Brain microvascular endothelial cell (primary cell): ENCODE measurements around the gene KANSL1L.

Experiments used
- DNase-seq: peaks from one replicate; pipeline ENCODE4 v3.0.0-alpha.2; 2020
- H3K27ac ChIP-seq: fragments of 250-450 bp; sonication (Bioruptor Pico); 2 replicates; pipeline ENCODE4 v1.5.1; 2020; ENCODE audit warnings: mild to moderate bottlenecking, moderate library complexity
- H3K27me3 ChIP-seq: fragments of 250-450 bp; sonication (Bioruptor Pico); replicated peaks from 2 replicates; pipeline ENCODE4 v1.5.1; 2020; ENCODE audit warnings: mild to moderate bottlenecking
- H3K36me3 ChIP-seq: fragments of 250-450 bp; sonication (Bioruptor Pico); replicated peaks from 2 replicates; pipeline ENCODE4 v1.5.1; 2020; ENCODE audit warnings: mild to moderate bottlenecking
- H3K4me3 ChIP-seq: 2 replicates; pipeline ENCODE4 v1.5.1; 2011; ENCODE audit warnings: low read depth, mild to moderate bottlenecking, control low read depth, low read length, moderate library complexity
- CTCF ChIP-seq: IDR thresholded peaks from 2 replicates; pipeline ENCODE4 v1.5.1; 2011; ENCODE audit warnings: low read depth, mild to moderate bottlenecking, moderate library complexity, low read length, control low read depth, inconsistent platforms; ENCODE audit errors: missing control alignments
- in situ Hi-C: cut with HindIII; loops from 2 replicates; pipeline ENCODE4 v1.10.0; 2017; ENCODE audit warnings: low sequenced_read_pairs, low pct_ligation_motif_present

The KANSL1L gene

GRCh38 chr2:210171309-210172218 is at the start of gene KANSL1L:
TSS of gene KANSL1L (minus strand) at chr2:210171409. CDS start at chr2:210154582, 16,827 bp downstream.
- no peaks in the 10 kb centered on the region for H3K27me3 ChIP-seq
- peak within 1 kb of the TSS; percentile 80 for H3K4me3 ChIP-seq
- H3K27ac ChIP-seq = peak within 1 kb of the TSS; percentile 97
- in situ Hi-C loops = no loop called here
- TF ChIP-seq CTCF = no peak
- DNase-seq = peak; percentile 98
- no peaks in the 10 kb centered on the region for H3K36me3 ChIP-seq

DNA sequence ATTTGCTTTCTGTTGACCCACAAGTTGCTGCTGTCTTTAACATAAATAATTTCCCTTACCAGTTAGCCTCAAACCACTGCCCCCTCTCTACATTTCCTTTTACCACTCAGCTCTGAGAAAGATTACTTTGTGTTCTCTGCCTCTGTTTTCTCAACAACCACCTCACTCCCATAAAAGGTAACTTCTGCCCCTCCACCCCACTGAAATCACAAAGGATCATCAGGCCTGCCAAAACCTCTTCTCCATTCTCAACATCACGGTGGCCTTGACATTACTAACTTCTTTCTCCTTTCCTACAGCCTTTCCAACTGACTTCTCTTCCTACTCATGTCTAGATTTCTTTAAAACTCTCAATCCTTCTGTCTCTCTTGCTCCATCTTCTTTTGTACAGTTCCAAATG is 43.9 kb upstream of the KANSL1L start:
- Histone ChIP-seq H3K27me3 (no peaks in the 10 kb centered on the region), H3K27ac (no peak overlapping the region), H3K36me3 (no peaks in the 10 kb centered on the region), H3K4me3 (no peak overlapping the region)
- in situ Hi-C loops = no loop called here
- no peak for DNase-seq
- no peak for TF ChIP-seq CTCF

DNA sequence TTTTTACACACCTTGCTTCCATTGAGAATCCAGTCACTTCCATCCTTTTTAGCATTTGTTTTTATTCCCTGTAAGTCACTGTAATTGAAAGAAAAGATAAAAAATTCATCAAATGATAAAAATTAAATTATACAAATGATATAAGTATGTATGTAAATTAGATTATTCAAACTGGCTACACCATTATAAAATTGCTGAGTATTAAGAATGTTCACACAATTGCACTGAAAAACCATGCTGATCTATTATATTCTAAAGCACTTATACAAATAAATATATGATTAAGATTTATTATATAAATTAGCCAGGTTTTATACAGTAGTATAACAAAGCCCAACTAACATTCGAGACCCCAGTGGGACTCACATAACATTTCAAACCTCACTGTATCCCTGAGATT is 39.0 kb upstream of the KANSL1L start:
- in situ Hi-C loops = no loop called here
- no peak for DNase-seq
- Histone ChIP-seq H3K27ac (no peak overlapping the region), H3K27me3 (no peaks in the 10 kb centered on the region), H3K4me3 (no peak overlapping the region), H3K36me3 (no peaks in the 10 kb centered on the region)
- TF ChIP-seq CTCF = no peak

- no peaks in the 10 kb centered on the region for H3K27me3 ChIP-seq
- in situ Hi-C loops = no loop called here
- no peaks in the 10 kb centered on the region for H3K36me3 ChIP-seq
- no peak for DNase-seq
- no peak overlapping the region for H3K27ac ChIP-seq
- no peak for TF ChIP-seq CTCF
- no peak overlapping the region for H3K4me3 ChIP-seq
Observed at GRCh38 chr2:210207929-210208328, 36.7 kb upstream of the KANSL1L start.

DNA sequence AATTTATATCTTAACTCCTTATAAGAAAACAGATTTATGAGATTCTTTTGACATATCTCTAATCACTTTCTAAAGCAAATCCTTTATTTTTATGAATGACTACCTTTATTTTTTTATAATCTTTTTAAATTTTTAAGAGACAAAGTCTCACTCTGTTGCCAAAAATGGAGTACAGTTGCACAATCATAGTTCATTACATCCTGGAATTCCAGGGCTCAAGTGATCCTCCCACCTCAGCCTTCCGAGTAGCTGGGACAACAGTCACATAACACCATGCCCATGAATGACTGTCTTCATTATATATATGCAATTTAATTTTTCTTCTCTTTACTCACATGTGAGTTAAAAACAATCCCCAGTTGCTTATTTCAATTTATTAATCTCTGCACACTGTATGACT is 32.3 kb upstream of the KANSL1L start:
- no peak for DNase-seq
- H3K36me3 ChIP-seq = no peaks in the 10 kb centered on the region
- no peak overlapping the region for H3K27ac ChIP-seq
- in situ Hi-C loops = no loop called here
- H3K27me3 ChIP-seq = no peaks in the 10 kb centered on the region
- no peak overlapping the region for H3K4me3 ChIP-seq
- TF ChIP-seq CTCF = no peak

DNA sequence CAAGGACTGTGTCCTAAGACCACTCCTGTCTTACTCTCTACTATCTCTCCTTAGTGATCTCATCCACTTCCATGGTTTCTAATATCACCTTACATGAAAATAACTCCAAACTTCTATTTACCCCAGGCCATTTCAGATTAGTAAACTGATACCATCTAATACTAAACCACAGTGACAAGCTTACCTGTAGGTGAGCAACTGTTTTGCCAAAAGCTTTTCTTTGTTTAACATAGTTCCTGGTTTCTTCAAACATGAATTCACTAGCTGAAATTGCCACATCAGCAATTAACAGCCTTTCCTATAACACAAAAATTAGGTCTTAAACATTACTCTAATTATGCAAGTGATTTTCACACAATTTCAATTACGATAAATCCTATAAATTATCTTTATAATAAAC is 31.9 kb upstream of the KANSL1L start:
- Histone ChIP-seq H3K27ac (no peak overlapping the region), H3K36me3 (no peaks in the 10 kb centered on the region), H3K4me3 (no peak overlapping the region), H3K27me3 (no peaks in the 10 kb centered on the region)
- DNase-seq = no peak
- in situ Hi-C loops = no loop called here
- TF ChIP-seq CTCF = no peak
